Neuronal stem cell (in vitro differentiated cells): ENCODE results near the gene VPS35L.

Experiments
- DNase-seq: peaks from one replicate; pipeline ENCODE4 v3.0.0-alpha.2; 2013; ENCODE audit warnings: low spot score
- H2AFZ ChIP-seq: one replicate; pipeline ENCODE4 v1.6.1; 2013; ENCODE audit warnings: mild to moderate bottlenecking, low read length, inconsistent platforms
- H2AK5ac ChIP-seq: 2 replicates; pipeline ENCODE4 v1.6.1; 2013; ENCODE audit warnings: low read depth, mild to moderate bottlenecking, inconsistent platforms, low read length, moderate library complexity, mixed read lengths
- H2BK120ac ChIP-seq: 2 replicates; pipeline ENCODE4 v1.6.1; 2013; ENCODE audit warnings: low read depth, mild to moderate bottlenecking, inconsistent platforms, low read length, moderate library complexity, mixed read lengths
- H2BK12ac ChIP-seq: one replicate; pipeline ENCODE4 v1.6.1; 2013; ENCODE audit warnings: low read length, inconsistent platforms
- H2BK15ac ChIP-seq: 2 replicates; pipeline ENCODE4 v1.6.1; 2013; ENCODE audit warnings: mild to moderate bottlenecking, low read length, inconsistent platforms, mixed read lengths
- H2BK5ac ChIP-seq: one replicate; pipeline ENCODE4 v1.6.1; 2013; ENCODE audit warnings: inconsistent platforms, mild to moderate bottlenecking, low read length, moderate library complexity
- H3K14ac ChIP-seq: one replicate; pipeline ENCODE4 v1.6.1; 2013; ENCODE audit warnings: low read length, inconsistent platforms
- H3K18ac ChIP-seq: 2 replicates; pipeline ENCODE4 v1.6.1; 2013; ENCODE audit warnings: low read length, inconsistent platforms
- H3K23ac ChIP-seq: 2 replicates; pipeline ENCODE4 v1.6.1; 2013; ENCODE audit warnings: low read depth, mild to moderate bottlenecking, mixed read lengths, low read length, inconsistent platforms; ENCODE audit not compliant: poor library complexity
- H3K27ac ChIP-seq: replicated peaks from 3 replicates; pipeline ENCODE4 v1.5.1; 2013; ENCODE audit warnings: low read length, inconsistent platforms
- H3K27me3 ChIP-seq, 3 experiments: 2 replicates each; pipeline ENCODE4 v1.6.1; 2013; ENCODE audit warnings: low read length in 3 of 3, mild to moderate bottlenecking in 2 of 3, inconsistent platforms in 1 of 3, low read depth in 1 of 3, mixed read lengths in 1 of 3, moderate library complexity in 1 of 3; ENCODE audit not compliant: control insufficient read depth in 3 of 3, insufficient read depth in 3 of 3
- H3K36me3 ChIP-seq, 2 donors: replicated peaks in 1 of 2; 2 replicates each; pipeline ENCODE4 v1.6.1; 2013; ENCODE audit warnings: low read length in 2 of 2; ENCODE audit not compliant: control insufficient read depth in 2 of 2, insufficient read depth in 2 of 2
- H3K4ac ChIP-seq: 2 replicates; pipeline ENCODE4 v1.6.1; 2013; ENCODE audit warnings: inconsistent platforms, mild to moderate bottlenecking, low read length, moderate library complexity
- H3K4me1 ChIP-seq, 2 donors: 1 replicate in 1 of 2; 2 replicates in 1 of 2; pipeline ENCODE4 v1.6.1; 2013; ENCODE audit warnings: low read length in 2 of 2, low read depth in 1 of 2; ENCODE audit not compliant: control insufficient read depth in 2 of 2, insufficient read depth in 1 of 2
- H3K4me2 ChIP-seq: one replicate; pipeline ENCODE4 v1.6.1; 2013; ENCODE audit warnings: mild to moderate bottlenecking, low read length, inconsistent platforms; ENCODE audit not compliant: insufficient read depth, poor library complexity, severe bottlenecking
- H3K4me3 ChIP-seq, 2 donors: 2 replicates each; pipeline ENCODE4 v1.5.1; 2013; ENCODE audit warnings: low read length in 2 of 2, mild to moderate bottlenecking in 2 of 2, inconsistent platforms in 1 of 2, moderate library complexity in 1 of 2
- H3K79me1 ChIP-seq: one replicate; pipeline ENCODE4 v1.6.1; 2013; ENCODE audit warnings: low read depth, mild to moderate bottlenecking, inconsistent platforms, low read length, moderate library complexity
- H3K9ac ChIP-seq: one replicate; pipeline ENCODE4 v1.6.1; 2013; ENCODE audit warnings: mild to moderate bottlenecking, low read depth, low read length, inconsistent platforms; ENCODE audit not compliant: poor library complexity
- H3K9me3 ChIP-seq, 2 donors: replicated peaks in 1 of 2; 2 replicates each; pipeline versions ENCODE3 to v1.6.1; 2013; ENCODE audit warnings: low read length in 2 of 2, mild to moderate bottlenecking in 2 of 2, inconsistent platforms in 1 of 2, low read depth in 1 of 2, mixed read lengths in 1 of 2, moderate library complexity in 1 of 2; ENCODE audit not compliant: control insufficient read depth in 2 of 2, insufficient read depth in 1 of 2
- H4K8ac ChIP-seq: one replicate; pipeline ENCODE4 v1.6.1; 2013; ENCODE audit warnings: low read depth, mild to moderate bottlenecking, inconsistent platforms, low read length, moderate library complexity
- H4K91ac ChIP-seq: one replicate; pipeline ENCODE4 v1.6.1; 2013; ENCODE audit warnings: low read length, low read depth, mild to moderate bottlenecking, inconsistent platforms; ENCODE audit not compliant: poor library complexity
- WGBS, 2 donors: extraction: QIAGEN DNeasy Blood & Tissue Kit; methylation state at CpG; one replicate each; pipeline ENCODE4 v1.1.7; 2013; ENCODE audit warnings: missing lambda C conversion rate in 2 of 2, mixed read lengths in 1 of 2; ENCODE audit not compliant: insufficient read length in 2 of 2, insufficient replicate concordance in 1 of 2; ENCODE audit errors: extremely low coverage in 2 of 2; 5-methylcytosine and 5-hydroxymethylcytosine counted together

VPS35L gene

DNA sequence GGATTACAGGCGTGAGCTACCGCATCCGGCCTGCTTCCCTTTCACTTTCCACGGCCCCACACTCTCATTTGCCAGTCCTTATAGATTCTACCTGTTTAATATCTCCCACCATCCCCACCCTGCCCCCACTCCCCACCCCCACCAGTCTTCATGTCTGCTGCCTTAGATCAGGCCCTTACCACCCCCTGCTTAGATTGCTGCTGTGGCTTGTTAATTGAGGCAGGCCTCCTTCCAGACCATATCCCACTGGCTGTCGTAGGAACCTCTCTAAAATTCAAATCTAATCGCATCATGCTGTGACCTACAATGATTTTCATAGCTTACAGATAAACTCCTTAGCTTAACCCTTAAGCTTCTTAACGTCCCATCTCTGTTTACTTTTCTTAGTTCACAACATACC lies 167.5 kb downstream of the VPS35L start:
- no peak overlapping the region for H2BK15ac ChIP-seq
- H3K79me1 ChIP-seq, result no peaks in the 10 kb centered on the region
- no peak overlapping the region for H2BK5ac ChIP-seq
- no peak overlapping the region for H4K8ac ChIP-seq
- no peak overlapping the region for H4K91ac ChIP-seq
- no peak overlapping the region for H3K18ac ChIP-seq
- no peak overlapping the region for H3K4ac ChIP-seq
- no peak overlapping the region for H3K4me3 ChIP-seq
- peaks cover 2 to 12% of the 10 kb centered on the region in 2 donors for H3K36me3 ChIP-seq
- H3K23ac ChIP-seq, result no peak overlapping the region
- H2AK5ac ChIP-seq, result no peak overlapping the region
- no peaks in the 10 kb centered on the region for H3K9me3 ChIP-seq
- H3K27me3 ChIP-seq, result no peaks in the 10 kb centered on the region
- H3K14ac ChIP-seq, result no peak overlapping the region
- no peak overlapping the region for H2BK12ac ChIP-seq
- DNase-seq, result no peak
- no peak overlapping the region for H2AFZ ChIP-seq
- H3K4me2 ChIP-seq, result no peak overlapping the region
- no peak overlapping the region for H3K27ac ChIP-seq
- no peak overlapping the region for H3K9ac ChIP-seq
- H2BK120ac ChIP-seq, result no peak overlapping the region
- peaks cover 0 to 3% of the 10 kb centered on the region in 2 donors for H3K4me1 ChIP-seq
- WGBS, 2 donors, result 100% methylated on average over 1 of the region's 7 CpGs; no CpG with 5 or more reads in 1 of the 2 donors

DNA sequence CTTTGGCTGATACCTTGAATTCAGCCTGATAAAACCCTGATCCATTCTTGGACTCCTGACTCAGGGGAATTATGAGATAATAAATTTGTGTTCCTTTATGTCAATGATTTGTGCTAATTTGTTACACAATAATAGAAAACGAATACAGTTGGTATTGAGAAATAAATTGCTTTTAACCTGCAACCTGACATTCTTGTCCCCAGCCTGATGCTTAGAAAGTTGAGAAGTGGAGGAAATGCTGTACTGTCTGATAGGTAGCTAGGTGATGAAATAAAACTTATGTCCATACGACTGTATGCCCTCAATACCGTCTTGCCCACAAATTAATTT lies 173.1 kb downstream of the VPS35L start:
- WGBS, 2 donors, result no CpG with 5 or more reads among the region's 3 CpGs

DNA sequence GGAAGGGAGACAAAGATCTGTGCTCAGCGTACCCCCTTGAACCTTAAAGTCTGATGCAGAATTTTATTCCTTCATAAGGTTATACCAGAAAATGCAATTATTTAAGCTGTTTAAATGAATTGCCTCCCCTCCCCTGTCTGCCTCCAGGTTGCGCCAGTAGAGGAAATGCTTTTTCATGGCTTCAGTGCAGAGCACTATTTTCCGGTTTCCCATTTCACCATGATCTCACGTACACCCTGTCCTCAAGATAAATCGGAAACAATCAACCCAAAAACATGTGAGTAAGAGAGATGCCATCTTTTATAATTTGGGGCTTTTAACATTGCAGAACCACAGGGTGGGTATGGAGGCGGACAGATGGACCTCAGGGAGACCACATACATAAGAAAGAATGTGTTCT lies 178.0 kb downstream of the VPS35L start:
- H3K18ac ChIP-seq, result no peak overlapping the region
- no peak overlapping the region for H3K4me2 ChIP-seq
- no peaks in the 10 kb centered on the region for H3K27me3 ChIP-seq
- H2BK12ac ChIP-seq, result no peak overlapping the region
- DNase-seq, result no peak
- H3K4me1 ChIP-seq, result no peaks in the 10 kb centered on the region
- no peaks in the 10 kb centered on the region for H3K79me1 ChIP-seq
- peaks cover 12 to 65% of the 10 kb centered on the region in 2 donors for H3K36me3 ChIP-seq
- no peak overlapping the region for H3K4me3 ChIP-seq
- no peak overlapping the region for H3K9ac ChIP-seq
- H4K8ac ChIP-seq, result no peak overlapping the region
- H2BK15ac ChIP-seq, result no peak overlapping the region
- no CpG with 5 or more reads among the region's 6 CpGs for WGBS, 2 donors
- H2BK120ac ChIP-seq, result no peak overlapping the region
- no peaks in the 10 kb centered on the region for H3K9me3 ChIP-seq
- H3K14ac ChIP-seq, result no peak overlapping the region
- no peak overlapping the region for H2AK5ac ChIP-seq
- H3K23ac ChIP-seq, result no peak overlapping the region
- no peak overlapping the region for H3K4ac ChIP-seq
- no peak overlapping the region for H4K91ac ChIP-seq
- no peak overlapping the region for H2AFZ ChIP-seq
- H3K27ac ChIP-seq, result no peak overlapping the region
- H2BK5ac ChIP-seq, result no peak overlapping the region

More for the DNA sequence above, 173.1 kb downstream of the VPS35L start:
- H3K14ac ChIP-seq, result no peak overlapping the region
- H3K27me3 ChIP-seq, result no peaks in the 10 kb centered on the region
- H3K79me1 ChIP-seq, result no peaks in the 10 kb centered on the region
- H3K18ac ChIP-seq, result no peak overlapping the region
- H2AFZ ChIP-seq, result no peak overlapping the region
- no peak overlapping the region for H2BK15ac ChIP-seq
- H4K91ac ChIP-seq, result no peak overlapping the region
- H2AK5ac ChIP-seq, result no peak overlapping the region
- H4K8ac ChIP-seq, result no peak overlapping the region
- H3K9ac ChIP-seq, result no peak overlapping the region
- peaks cover 5 to 26% of the 10 kb centered on the region in 2 donors for H3K36me3 ChIP-seq
- H2BK120ac ChIP-seq, result no peak overlapping the region
- H3K4ac ChIP-seq, result no peak overlapping the region
- no peak for DNase-seq
- H2BK5ac ChIP-seq, result no peak overlapping the region
- H3K27ac ChIP-seq, result no peak overlapping the region
- H3K23ac ChIP-seq, result no peak overlapping the region
- no peak overlapping the region for H3K4me3 ChIP-seq
- H2BK12ac ChIP-seq, result no peak overlapping the region
- H3K4me1 ChIP-seq, result no peaks in the 10 kb centered on the region
- no peak overlapping the region for H3K4me2 ChIP-seq
- H3K9me3 ChIP-seq, result no peaks in the 10 kb centered on the region

DNA sequence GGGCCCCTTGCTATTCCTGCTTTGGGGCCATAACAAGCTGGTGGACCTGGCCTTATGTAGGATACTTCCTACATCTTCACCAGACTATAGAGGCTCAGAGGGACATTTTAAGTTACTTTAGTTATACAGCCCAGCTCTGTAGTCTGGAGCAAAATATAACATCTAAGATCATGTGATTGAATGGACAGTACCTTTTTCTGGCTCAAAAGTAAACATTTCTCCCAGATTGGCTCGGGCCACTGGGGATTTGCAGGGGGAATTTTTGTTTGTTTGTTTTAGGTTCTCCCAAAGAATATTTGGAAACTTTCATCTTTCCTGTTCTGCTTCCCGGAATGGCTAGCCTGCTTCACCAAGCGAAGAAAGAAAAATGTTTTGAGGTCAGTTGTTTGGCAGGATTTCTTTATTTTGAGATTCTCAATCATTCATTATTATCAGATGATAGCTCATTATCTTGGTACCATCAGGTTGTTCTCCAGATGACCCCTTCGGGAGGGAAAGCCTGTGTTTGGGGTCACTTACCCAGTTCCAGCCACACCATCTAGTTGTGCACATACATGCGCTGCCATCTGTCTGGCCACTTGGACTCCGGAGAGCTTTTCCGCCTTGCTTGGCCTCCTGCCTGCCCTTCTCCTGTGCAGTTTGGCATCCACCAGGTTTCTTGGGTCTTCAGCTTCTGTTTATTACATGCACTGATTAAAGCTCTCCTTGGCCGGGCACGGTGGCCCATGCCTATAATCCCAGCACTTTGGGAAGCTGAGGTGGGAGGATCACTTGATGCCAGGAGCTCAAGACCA lies 179.8 kb downstream of the VPS35L start:
- Histone ChIP-seq H3K9me3 (no peaks in the 10 kb centered on the region), H3K9ac (no peak overlapping the region), H3K23ac (no peak overlapping the region), H3K18ac (no peak overlapping the region), H2BK15ac (no peak overlapping the region), H4K91ac (no peak overlapping the region), H3K4me2 (no peak overlapping the region), H3K36me3 (peaks cover 12 to 82% of the 10 kb centered on the region in 2 donors), H4K8ac (no peak overlapping the region), H3K14ac (no peak overlapping the region), H3K4ac (no peak overlapping the region), H3K27ac (no peak overlapping the region), H3K27me3 (no peaks in the 10 kb centered on the region), H3K4me3 (no peak overlapping the region), H3K4me1 (no peaks in the 10 kb centered on the region), H2AK5ac (no peak overlapping the region), H2BK5ac (no peak overlapping the region), H2AFZ (no peak overlapping the region), H2BK12ac (no peak overlapping the region), H3K79me1 (no peaks in the 10 kb centered on the region), H2BK120ac (no peak overlapping the region)
- no CpG with 5 or more reads among the region's 9 CpGs for WGBS, 2 donors
- no peak for DNase-seq
